GM21381 (cell line): Measurements from ENCODE around the gene RNPS1.
"Not testable (repeated sequence)": the region's sequence is repeated elsewhere in the genome, so short reads cannot be mapped to it uniquely, and the experiment has no call there.

Experiments
- ATAC-seq: cut with Tn5 transposase; IDR thresholded peaks from one replicate; pipeline ENCODE4 v1.9.1; 2021; ENCODE audit warnings: mild to moderate bottlenecking, moderate library complexity; ENCODE audit not compliant: unreplicated experiment

The RNPS1 gene

GRCh38 chr16:2282866-2283555 is 15.1 kb upstream of the RNPS1 start:
- no peak for ATAC-seq

DNA sequence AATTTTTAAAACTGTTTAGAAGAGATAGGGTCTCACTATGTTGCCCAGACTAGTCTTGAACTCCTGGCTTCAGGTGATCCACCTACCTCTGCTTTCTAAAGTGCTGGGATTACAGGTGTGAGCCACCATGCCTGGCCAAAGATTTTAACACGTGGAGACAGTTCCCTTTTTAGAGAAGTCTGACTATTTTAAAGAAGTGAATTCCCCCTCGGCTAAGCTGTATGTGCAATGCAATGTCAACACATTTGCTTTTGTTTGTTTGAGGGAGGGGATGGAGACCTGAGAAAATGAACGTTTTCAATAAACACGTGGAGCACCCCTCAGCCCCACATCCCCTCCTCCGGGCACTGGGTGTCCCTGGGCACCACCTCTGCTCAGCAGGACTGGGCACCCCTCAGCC is 14.3 kb upstream of the RNPS1 start:
- ATAC-seq, result no peak

DNA sequence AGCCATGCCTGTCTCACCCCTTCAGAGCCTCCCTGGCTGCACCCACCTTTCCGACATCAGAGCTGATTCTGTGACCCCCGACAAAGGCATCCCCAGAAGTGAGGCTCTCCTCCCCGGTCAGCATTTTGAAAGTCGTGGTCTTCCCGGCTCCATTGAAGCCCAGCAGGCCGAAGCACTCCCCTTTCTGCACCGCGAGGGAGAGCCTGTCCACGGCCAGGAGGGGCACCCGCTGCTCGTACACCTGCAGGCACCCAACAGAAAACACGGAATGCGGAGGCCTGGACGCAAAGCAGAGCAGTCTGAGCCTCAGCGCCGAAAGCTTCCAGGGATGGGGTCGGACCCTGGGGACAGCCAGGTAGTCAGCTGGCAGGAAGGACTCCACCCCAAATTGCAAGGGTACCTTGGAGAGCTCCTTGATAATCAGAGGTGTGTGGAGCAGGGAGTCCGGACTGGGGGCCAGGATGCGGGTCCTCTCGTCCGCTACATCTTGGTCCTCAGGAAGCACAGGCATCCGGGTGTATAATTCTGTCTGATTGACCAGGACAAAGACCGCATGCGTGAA is 13.1 kb upstream of the RNPS1 start:
- ATAC-seq, result no peak

DNA sequence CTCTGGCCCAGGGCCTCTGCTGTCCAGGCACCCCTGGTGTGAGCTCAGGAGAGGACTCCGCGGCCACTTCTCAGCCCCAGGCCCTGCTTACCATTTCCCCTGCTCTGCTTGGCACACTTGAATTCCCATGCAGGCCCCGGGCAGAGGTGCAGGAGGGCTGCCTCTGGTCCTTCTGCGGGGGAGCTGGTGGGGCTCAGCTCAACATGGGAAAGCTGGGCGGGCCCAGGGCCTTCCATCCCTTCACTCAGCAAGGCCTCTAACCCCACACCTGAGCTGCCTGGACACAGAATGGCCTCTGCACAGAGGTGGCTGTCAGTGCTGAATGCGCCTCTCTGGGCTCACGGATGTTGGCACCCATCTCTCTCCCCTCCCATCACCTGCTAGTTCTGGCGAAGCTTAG is 12.5 kb upstream of the RNPS1 start:
- no peak for ATAC-seq

DNA sequence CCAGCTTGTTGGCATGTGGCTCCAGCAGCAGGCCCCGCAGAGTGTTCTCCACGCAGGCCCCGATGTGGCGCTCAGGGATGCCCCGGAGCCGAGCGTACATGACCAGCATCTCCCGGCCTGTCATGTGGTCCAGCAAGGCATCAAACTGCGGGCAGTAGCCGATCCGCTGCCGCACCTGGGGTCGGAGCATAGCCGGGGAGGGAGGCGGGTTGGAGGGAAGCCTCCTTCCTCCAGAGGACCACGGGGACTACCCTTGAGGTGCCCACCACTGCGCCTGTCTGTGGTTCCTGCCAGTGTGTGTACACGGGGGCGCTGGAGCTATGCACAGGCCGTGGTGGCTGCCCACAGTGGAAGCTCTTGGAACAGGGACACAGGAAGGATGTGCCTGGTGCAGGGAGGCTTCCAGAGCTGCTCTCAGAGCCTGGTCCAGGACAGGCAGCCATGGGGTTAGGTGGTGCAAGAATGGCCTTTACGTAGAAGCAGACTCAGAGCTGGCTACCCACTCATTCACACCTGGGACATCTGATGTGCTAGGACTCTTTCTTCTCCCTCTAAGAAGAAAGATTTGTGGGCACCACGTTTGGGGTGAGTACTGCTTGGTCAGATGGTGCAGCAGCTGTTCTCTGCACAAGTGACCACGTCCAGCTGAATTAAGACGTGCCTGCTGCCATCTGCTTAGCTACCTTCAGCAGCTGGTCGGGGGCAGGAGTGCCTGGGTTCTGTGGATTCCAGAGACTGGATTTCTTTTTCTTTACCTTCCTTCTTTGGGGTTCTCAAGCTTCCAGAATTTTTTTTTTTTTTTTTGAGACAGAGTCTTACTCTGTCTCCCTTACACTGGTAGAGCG is 11.3 kb upstream of the RNPS1 start:
- ATAC-seq, result no peak

- ATAC-seq, result no peak
Measured at GRCh38 chr16:2278272-2278608, 10.3 kb upstream of the RNPS1 start.

GRCh38 chr16:2277466-2278271 is 9.7 kb upstream of the RNPS1 start:
- no peak for ATAC-seq

GRCh38 chr16:2276368-2277195 is 8.7 kb upstream of the RNPS1 start:
- no peak for ATAC-seq

GRCh38 chr16:2275476-2276367 is 7.8 kb upstream of the RNPS1 start:
- ATAC-seq, result no peak

- no peak for ATAC-seq
Measured at GRCh38 chr16:2273931-2274330, 6.0 kb upstream of the RNPS1 start.

DNA sequence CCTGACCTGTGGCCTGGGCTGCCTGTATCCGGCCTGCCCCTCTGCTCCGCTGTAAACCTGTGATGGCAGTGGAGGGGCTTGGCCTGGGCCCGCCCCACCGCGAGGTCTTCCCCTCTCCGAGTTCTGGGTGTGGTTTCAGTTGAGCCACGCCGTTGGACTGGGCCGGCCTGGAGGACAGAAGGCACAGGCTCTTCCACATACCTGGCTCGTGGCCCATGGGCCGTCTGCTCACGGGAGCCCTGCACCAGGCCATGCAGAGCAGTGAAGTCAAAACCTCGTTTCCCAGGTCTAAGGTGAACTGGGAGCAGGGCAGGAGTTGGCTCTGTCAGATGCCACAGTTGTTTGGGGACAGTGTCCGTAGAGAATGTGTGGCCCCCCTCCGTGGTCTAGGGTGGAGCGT is 5.6 kb upstream of the RNPS1 start:
- no peak for ATAC-seq

DNA sequence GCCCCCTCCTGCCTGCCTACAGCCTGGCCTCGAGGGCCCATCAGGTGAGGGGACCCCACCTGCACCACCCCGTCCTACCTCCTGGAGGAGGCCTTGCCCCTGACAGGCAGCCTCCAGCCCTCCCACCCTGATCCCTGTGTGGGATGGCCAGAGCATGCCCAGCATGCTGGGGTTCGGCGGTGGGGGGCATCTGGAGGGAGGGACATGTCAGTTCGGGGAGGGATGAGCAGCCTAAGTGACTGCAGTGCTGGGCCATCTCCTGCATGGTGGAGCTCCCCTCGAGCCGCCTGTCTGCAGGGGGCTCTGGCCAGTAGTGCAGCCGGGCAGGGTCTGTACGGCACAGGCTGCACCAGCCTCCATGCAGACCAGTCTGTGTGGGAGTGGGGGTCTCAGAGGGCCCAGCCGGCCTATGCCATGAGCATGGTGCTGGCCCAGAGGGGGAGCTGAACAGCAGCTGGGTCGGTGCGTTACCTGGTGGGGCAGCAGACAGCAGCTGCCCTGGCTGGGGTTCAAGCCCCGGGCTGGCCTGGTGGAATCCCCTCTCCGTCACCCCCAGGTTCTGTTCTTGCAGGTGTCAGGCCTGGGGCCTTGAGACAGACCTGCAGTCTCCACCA is 4.0 kb upstream of the RNPS1 start:
- ATAC-seq, result no peak

DNA sequence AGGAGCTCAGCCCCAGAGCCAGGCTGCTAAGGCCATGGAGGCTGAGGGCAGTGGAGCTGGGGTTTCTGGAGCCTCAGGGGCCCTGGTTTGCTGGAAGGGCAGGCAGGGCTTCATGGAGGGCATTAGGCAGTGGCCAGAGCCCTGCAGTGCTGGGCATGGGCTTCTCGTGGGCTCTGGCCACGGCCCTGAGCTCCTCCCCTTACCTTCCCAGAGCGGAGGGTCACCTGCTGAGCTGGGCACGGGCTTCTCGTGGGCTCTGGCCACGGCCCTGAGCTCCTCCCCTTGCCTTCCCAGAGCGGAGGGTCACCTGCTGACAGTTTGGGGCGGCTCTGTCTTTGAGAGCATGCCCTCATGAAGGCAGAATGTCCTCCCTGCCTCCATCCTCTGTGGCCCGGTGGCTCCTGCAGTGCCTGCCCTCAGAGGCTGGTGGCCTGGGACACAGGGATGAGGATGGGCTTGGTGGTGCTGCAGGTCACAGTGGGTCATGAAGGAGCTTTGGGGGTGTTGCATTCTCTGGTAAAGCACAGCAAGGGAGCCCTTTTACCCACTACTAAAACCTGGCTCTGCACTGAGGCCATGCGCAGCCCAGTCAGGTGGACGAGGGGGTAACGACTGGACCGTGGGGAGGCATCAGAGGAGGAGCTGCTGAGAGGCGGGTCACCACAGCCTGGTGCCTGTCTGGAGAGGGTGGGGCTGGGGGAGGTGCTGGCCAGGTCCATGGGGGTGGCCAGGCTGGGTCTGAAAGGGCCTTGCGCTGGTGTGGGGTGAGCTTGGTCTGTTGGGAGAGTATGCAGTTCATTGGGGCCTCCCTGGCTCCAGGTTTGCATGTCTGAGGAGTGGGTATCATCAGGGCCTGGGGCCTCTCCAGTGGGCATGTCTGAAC is 2.9 kb upstream of the RNPS1 start:
- ATAC-seq, result no peak

GRCh38 chr16:2270070-2270462 is 2.1 kb upstream of the RNPS1 start:
- no peak for ATAC-seq

- peak; percentile 57 for ATAC-seq
Measured at GRCh38 chr16:2267505-2267912, 417 bp downstream of the RNPS1 start.

DNA sequence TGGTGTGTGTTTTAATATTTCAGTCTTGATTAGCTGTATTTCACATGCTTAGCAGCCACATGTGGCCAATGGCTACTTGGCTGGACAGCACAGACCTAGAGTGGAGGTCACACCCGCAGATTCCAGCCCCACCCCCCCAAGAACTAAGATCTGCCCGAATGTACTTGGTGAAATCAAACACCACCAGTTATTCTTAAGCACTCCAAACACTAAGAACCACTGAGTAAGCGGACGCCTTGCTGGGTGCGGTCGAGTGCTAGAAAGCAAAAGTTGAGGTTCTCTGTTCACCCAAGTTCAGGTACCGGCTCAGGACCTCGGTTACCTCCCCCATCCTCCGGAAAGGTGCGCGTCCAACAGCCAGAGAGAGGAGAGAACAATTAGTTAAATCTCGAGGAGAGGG is 1.0 kb downstream of the RNPS1 start:
- not testable (repeated sequence) for ATAC-seq

GRCh38 chr16:2263026-2263425 is 4.9 kb downstream of the RNPS1 start:
- not testable (repeated sequence) for ATAC-seq

- ATAC-seq, result no peak
Measured at GRCh38 chr16:2260250-2260649, 7.7 kb downstream of the RNPS1 start.
